Endothelial cell of umbilical vein (primary cell): Measurements from ENCODE around the gene CD8A. TPM values are rescaled to one million over a fixed set of nuclear protein-coding genes. Genes with fewer than 3 reads are reported as not detected.

Experiments used
- BruUV-seq: library from RNA; stranded (reverse); fragments of 400-500 nt; replicated peaks from 2 replicates; lab custom pipeline; 2021; lab: Mats Ljungman, UMichigan
- CTCF ChIA-PET: fragments of 300-600, 350-600 bp; sonication (Branson Sonifier 250); formaldehyde crosslinking; loops from one replicate; lab custom pipeline; 2021; ENCODE audit warnings: antibody characterized with exemption, inconsistent platforms; lab: Charles Lee
- POLR2A ChIA-PET: fragments of 300-600, 350-600 bp; sonication (Branson Sonifier 250); formaldehyde crosslinking; loops from one replicate; lab custom pipeline; 2021; ENCODE audit warnings: antibody characterized with exemption, inconsistent platforms; lab: Charles Lee
- DNase-seq: peaks from one replicate; pipeline ENCODE4 v3.0.0-alpha.2; 2011; ENCODE audit warnings: low read depth, low spot score
- FAIRE-seq: peaks from 2 replicates; lab custom pipeline; 2011; peaks lifted over from hg19 to GRCh38; lab: Jason Lieb, UNC
- H2AFZ ChIP-seq: 2 replicates; pipeline ENCODE4 v1.6.0; 2012; ENCODE audit warnings: low read depth, low read length, control low read depth, inconsistent platforms
- H3K27ac ChIP-seq: 2 replicates; pipeline ENCODE4 v1.5.1; 2011; ENCODE audit warnings: low read depth, mild to moderate bottlenecking, control low read depth, low read length, moderate library complexity; ENCODE audit not compliant: insufficient read depth
- H3K27me3 ChIP-seq, 2 experiments: 2 replicates each; pipeline versions ENCODE4 v1.6.0 to v1.6.1; 2011; ENCODE audit warnings: low read length in 2 of 2, mixed read lengths in 1 of 2; ENCODE audit not compliant: control insufficient read depth in 2 of 2, insufficient read depth in 2 of 2
- H3K36me3 ChIP-seq, 2 experiments: 2 replicates in 1 of 2; 3 replicates in 1 of 2; pipeline ENCODE4 v1.5.1; 2011; ENCODE audit warnings: low read length in 2 of 2, mild to moderate bottlenecking in 1 of 2, moderate library complexity in 1 of 2; ENCODE audit not compliant: control insufficient read depth in 2 of 2, insufficient read depth in 2 of 2; ENCODE audit errors: extremely low read depth in 1 of 2
- H3K4me1 ChIP-seq: 3 replicates; pipeline ENCODE4 v1.5.1; 2011; ENCODE audit warnings: mild to moderate bottlenecking, low read length; ENCODE audit not compliant: control insufficient read depth, insufficient read depth; ENCODE audit errors: extremely low read depth
- H3K4me2 ChIP-seq: 2 replicates; pipeline ENCODE4 v1.6.1; 2011; ENCODE audit warnings: low read length, control low read depth, mixed read lengths; ENCODE audit not compliant: insufficient read depth
- H3K4me3 ChIP-seq, 3 experiments: fragments of 200-600 bp in 1 of 3; sonication (generic), shearing (Covaris generic) in 1 of 3; replicated peaks in 1 of 3; 2 replicates each; pipeline ENCODE4 v1.5.1; 2011 to 2016; ENCODE audit warnings: control low read depth in 3 of 3, low read length in 3 of 3, mild to moderate bottlenecking in 2 of 3, inconsistent platforms in 1 of 3, low read depth in 1 of 3, moderate library complexity in 1 of 3; ENCODE audit not compliant: insufficient read depth in 1 of 3
- H3K79me2 ChIP-seq: 2 replicates; pipeline ENCODE4 v1.6.0; 2012; ENCODE audit warnings: low read length, inconsistent platforms; ENCODE audit not compliant: control insufficient read depth, insufficient read depth
- H3K9ac ChIP-seq: replicated peaks from 2 replicates; pipeline ENCODE3; 2011; ENCODE audit warnings: low read length, control low read depth; ENCODE audit not compliant: insufficient read depth; ENCODE audit errors: extremely low read depth
- H3K9me1 ChIP-seq: replicated peaks from 3 replicates; pipeline ENCODE4 v1.6.0; 2011; ENCODE audit warnings: mild to moderate bottlenecking, low read length; ENCODE audit not compliant: control insufficient read depth, insufficient read depth; ENCODE audit errors: extremely low read depth
- H3K9me3 ChIP-seq: replicated peaks from 2 replicates; pipeline ENCODE4 v1.5.1; 2012; ENCODE audit warnings: low read length, inconsistent platforms; ENCODE audit not compliant: control insufficient read depth, insufficient read depth
- H4K20me1 ChIP-seq: replicated peaks from 2 replicates; pipeline ENCODE3; 2011; ENCODE audit warnings: mild to moderate bottlenecking, low read length; ENCODE audit not compliant: control insufficient read depth, insufficient read depth; ENCODE audit errors: extremely low read depth
- EZH2 ChIP-seq: IDR thresholded peaks from 2 replicates; pipeline ENCODE4 v1.6.1; 2012; ENCODE audit warnings: borderline replicate concordance, low read depth, mild to moderate bottlenecking, moderate library complexity, low read length, inconsistent platforms; ENCODE audit not compliant: severe bottlenecking
- FOS ChIP-seq: IDR thresholded peaks from 2 replicates; pipeline ENCODE4 v1.6.1; 2011; ENCODE audit warnings: mild to moderate bottlenecking, low read length, moderate library complexity, borderline replicate concordance; ENCODE audit not compliant: insufficient read depth
- GATA2 ChIP-seq: IDR thresholded peaks from 2 replicates; pipeline ENCODE4 v1.7.0; 2011; ENCODE audit warnings: low read depth, mild to moderate bottlenecking, moderate library complexity, mixed read lengths, low read length; ENCODE audit not compliant: insufficient read length, insufficient read depth
- JUN ChIP-seq: IDR thresholded peaks from 2 replicates; pipeline ENCODE4 v1.6.1; 2011; ENCODE audit warnings: borderline replicate concordance, low read depth; ENCODE audit not compliant: insufficient read length, insufficient read depth
- MYC ChIP-seq: IDR thresholded peaks from one replicate; pipeline ENCODE4 v1.6.1; 2011; ENCODE audit warnings: mild to moderate bottlenecking, low read depth, low read length
- POLR2A ChIP-seq: IDR thresholded peaks from 2 replicates; pipeline ENCODE4 v1.6.1; 2012; ENCODE audit warnings: low read depth, mild to moderate bottlenecking, control low read depth, low read length
- POLR2AphosphoS5 ChIP-seq: IDR thresholded peaks from 2 replicates; pipeline ENCODE4 v1.6.1; 2012; ENCODE audit warnings: low read depth, mild to moderate bottlenecking, control low read depth, low read length, moderate library complexity; ENCODE audit not compliant: insufficient read depth
- dilution Hi-C: fragments of 300-500 bp; cut with MboI; formaldehyde crosslinking; loops from one replicate; pipeline ENCODE4 v1.15.0; 2019; ENCODE audit warnings: low sequenced_read_pairs; ENCODE audit not compliant: extremely low pct_ligation_motif_present
- intact Hi-C: fragments of 100-400 bp; cut with micrococcal nuclease; formaldehyde crosslinking; loops from one replicate; pipeline ENCODE4 v1.10.0; 2022
- polyA plus RNA-seq, 4 experiments: library from polyadenylated mRNA; depleted of rRNA in 3 of 4; stranded (reverse) in 3 of 4; unstranded in 1 of 4; fragments of >200 nt; gene quantifications; 2 replicates each; pipeline versions ENCODE4 v1.2.1 to v1.2.3, GENCODE V29; 2011 to 2012; ENCODE audit warnings: missing spikeins in 1 of 4
- total RNA-seq: library from RNA; stranded (reverse); gene quantifications from 2 replicates; pipeline ENCODE4 v1.2.3, GENCODE V29; 2021
- TF ChIP-seq, protein P1 (sequence below): IDR thresholded peaks from 2 replicates; pipeline ENCODE4 v1.6.1; 2011; ENCODE audit not compliant: insufficient read depth, insufficient read length
- TF ChIP-seq, protein P2 (sequence below), 2 donors: IDR thresholded peaks; 1 replicate in 1 of 2; 2 replicates in 1 of 2; pipeline ENCODE4 v1.5.1; 2011; ENCODE audit warnings: low read length in 2 of 2, mild to moderate bottlenecking in 2 of 2, moderate library complexity in 2 of 2, control low read depth in 1 of 2, inconsistent platforms in 1 of 2, low read depth in 1 of 2; ENCODE audit not compliant: insufficient read depth in 1 of 2; ENCODE audit errors: extremely low read depth in 1 of 2

Gene CD8A
- total and polyA plus RNA-seq, 2 donors (not counting 3 experiments of a cell fraction or from before 2014, with no cell fraction given), result not detected

GRCh38 chr2:86753606-86754005, 37.1 kb downstream of the CD8A start:
- POLR2A ChIA-PET, result interaction anchor here (0.6 kb wide), 1 partner anchor 179 kb away, joined by 5 read pairs; no protein-coding TSS in a partner anchor

More at GRCh38 chr2:86753606-86754005, 37.1 kb downstream of the CD8A start:
- no peak for DNase-seq
- Histone ChIP-seq H3K4me1 (no peaks in the 10 kb centered on the region), H3K27me3 (no peaks in the 10 kb centered on the region), H3K9ac (no peak overlapping the region), H3K4me3 (no peak overlapping the region), H4K20me1 (no peaks in the 10 kb centered on the region), H3K27ac (no peak overlapping the region), H2AFZ (no peak overlapping the region), H3K4me2 (no peak overlapping the region), H3K9me3 (no peaks in the 10 kb centered on the region), H3K79me2 (peaks cover 2% of the 10 kb centered on the region), H3K9me1 (no peaks in the 10 kb centered on the region), H3K36me3 (peaks cover 2% of the 10 kb centered on the region in 2 experiments)
- BruUV-seq, result no TSS peak
- TF ChIP-seq GATA2 (no peak), MYC (no peak), EZH2 (no peak), JUN (no peak), POLR2AphosphoS5 (no peak), FOS (no peak), POLR2A (no peak)
- TF ChIP-seq, protein P1, sequence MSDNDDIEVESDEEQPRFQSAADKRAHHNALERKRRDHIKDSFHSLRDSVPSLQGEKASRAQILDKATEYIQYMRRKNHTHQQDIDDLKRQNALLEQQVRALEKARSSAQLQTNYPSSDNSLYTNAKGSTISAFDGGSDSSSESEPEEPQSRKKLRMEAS, result no peak
- TF ChIP-seq, protein P2, sequence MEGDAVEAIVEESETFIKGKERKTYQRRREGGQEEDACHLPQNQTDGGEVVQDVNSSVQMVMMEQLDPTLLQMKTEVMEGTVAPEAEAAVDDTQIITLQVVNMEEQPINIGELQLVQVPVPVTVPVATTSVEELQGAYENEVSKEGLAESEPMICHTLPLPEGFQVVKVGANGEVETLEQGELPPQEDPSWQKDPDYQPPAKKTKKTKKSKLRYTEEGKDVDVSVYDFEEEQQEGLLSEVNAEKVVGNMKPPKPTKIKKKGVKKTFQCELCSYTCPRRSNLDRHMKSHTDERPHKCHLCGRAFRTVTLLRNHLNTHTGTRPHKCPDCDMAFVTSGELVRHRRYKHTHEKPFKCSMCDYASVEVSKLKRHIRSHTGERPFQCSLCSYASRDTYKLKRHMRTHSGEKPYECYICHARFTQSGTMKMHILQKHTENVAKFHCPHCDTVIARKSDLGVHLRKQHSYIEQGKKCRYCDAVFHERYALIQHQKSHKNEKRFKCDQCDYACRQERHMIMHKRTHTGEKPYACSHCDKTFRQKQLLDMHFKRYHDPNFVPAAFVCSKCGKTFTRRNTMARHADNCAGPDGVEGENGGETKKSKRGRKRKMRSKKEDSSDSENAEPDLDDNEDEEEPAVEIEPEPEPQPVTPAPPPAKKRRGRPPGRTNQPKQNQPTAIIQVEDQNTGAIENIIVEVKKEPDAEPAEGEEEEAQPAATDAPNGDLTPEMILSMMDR (IDR thresholded peaks at IDR 0.05; ENCODE audit: extremely low read depth in 1 of 2, insufficient read depth in 1 of 2, low read depth in 1 of 2, low read length in 2 of 2), result no peak
- no peak for FAIRE-seq
- intact Hi-C loops, result no loop called here
- dilution Hi-C loops, result no loop called here
- CTCF ChIA-PET, result interaction anchor here (1.0 to 3.7 kb wide), 3 partner anchors 9 to 13 kb away, joined by 3 to 17 read pairs (median 5); no protein-coding TSS in a partner anchor
